Ramos (cell line): ENCODE results near the gene S100A4.
"Not testable (repeated sequence)": the region's sequence is repeated elsewhere in the genome, so short reads cannot be mapped to it uniquely, and the experiment has no call there.

Experiments
- in situ Hi-C: fragments of 300-500 bp; cut with MboI; formaldehyde crosslinking; loops from one replicate; pipeline ENCODE4 v1.14.3; 2022; ENCODE audit warnings: low sequenced_read_pairs; ENCODE audit not compliant: unreplicated experiment

The S100A4 gene

DNA sequence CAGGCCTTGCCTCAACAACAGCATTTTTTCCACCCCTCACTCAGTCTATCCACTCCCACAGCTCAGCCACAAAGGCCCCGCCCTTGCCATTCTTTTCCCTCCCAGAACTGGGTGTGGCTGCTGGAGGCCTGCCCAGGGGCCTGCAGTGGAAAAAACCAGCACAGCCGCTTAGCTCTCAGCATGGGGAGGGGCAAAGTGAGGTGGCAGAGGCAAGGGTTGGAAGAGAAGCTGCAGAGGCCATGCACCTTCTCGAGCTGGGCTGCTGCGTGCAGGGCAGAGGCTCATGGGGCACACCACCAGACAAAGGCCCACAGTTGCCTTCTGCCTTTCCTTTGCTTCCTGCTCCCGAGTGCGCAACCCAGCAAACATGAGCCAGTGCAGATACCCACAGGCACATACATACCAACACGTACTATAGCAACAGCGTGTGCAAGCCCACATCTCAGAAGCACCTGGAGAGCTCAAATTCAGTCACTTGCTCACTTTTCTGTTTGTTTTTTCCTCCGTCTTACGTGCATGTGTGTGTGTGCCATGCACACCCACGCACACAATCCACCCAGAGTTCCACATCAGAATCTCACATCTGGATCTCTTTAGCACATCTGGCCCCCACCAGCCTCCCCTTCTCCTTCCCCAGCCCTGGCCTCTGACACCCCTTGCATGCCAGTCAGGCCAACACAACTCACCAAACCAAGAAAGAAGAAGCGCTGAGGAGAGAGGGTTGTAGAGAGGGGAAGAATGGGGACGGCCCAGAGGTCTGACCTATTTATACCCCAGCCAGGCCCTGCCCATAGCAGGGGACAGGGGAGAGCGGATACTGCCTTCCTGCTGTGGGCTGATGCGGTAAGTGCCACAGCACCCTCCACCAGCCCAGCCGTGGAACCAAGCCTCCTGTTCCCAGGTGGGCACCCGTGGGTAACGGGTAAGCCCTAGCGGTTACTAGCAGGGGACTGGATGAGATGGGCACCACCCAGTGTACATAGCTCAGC is at the start of gene S100A4:
Gene S100A4 (minus strand): TSS at position 740 of the 989 bp plus-strand sequence. CDS start 1,012 bp downstream, outside the sequence.
- in situ Hi-C loops, result no loop called here

DNA sequence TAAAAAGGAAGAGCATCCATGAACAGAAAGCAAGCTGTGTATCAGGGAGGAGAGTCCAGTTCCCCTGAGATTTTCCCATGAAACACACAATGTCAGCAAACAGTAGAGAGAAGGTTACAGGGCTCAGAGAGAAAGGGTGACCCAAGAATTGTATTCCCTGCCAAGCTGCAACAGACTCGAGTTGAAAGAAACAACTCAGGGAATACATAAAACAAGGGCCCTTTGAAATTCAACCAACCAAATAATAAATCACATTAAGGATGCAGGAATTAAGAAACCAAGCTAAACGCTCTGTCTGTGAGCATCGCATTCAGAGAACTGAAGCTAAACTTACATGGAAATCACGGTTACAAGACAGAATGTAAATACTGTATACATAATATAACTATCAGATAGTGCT is 47.1 kb upstream of the S100A4 start:
- in situ Hi-C loops, result no loop called here

DNA sequence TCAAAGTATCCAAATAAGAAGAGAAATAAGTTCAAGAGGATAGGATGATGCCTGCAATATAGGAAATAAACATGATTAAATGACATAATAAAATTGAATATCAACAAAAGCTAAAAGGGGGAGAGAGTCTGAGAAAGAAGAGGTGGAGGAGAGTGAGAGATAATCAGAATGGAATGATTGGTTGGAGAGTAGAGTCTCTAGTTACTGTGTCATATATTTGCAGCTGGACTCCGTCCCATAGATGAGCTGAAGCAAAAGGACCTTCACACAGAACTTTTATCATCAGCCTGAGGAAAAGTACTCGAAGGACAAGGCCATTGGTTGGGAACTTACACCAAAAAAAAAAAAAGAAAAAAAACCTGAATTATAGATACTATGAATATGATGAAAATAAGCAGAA is 42.9 kb upstream of the S100A4 start:
- in situ Hi-C loops, result no loop called here

DNA sequence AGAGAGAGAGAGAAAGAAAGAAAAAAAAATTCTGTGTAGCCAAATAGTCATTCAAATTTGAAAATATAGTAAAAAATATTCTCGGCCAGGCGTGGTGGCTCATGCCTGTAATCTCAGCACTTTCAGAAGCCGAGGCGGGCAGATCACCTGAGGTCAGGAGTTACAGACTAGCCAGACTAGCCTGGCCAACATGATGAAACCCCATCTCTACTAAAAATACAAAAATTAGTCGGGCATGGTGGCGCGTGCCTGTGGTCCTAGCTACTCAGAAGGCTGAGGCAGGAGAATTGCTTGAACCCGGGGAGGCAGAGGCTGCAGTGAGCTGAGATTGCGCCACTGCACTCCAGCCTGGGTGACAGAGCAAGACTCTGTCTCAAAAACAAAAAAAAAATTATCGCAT is 42.4 kb upstream of the S100A4 start:
- in situ Hi-C loops, result not testable (repeated sequence)

GRCh38 chr1:153587314-153587713 is 41.7 kb upstream of the S100A4 start:
- in situ Hi-C loops, result no loop called here

DNA sequence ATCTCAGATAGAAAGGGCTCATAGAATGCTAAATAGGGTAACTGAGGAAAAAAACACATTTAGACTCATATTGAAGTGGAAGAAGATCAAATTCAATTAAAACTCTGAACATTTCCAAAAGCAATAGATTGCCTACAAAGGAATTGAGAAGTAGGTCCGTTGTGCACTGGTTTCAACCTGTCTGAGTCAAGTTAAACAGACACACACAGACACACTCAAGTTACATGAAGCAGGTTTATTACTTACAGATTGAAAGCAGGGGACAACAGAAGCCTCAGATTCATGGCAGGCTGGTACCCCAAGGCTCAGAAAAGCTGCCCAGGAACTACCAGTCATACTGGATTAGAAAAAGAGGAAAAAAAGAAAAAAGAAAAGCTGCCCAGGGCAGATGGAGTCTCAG is 40.7 kb upstream of the S100A4 start:
- in situ Hi-C loops, result no loop called here

- in situ Hi-C loops, result no loop called here
Measured at GRCh38 chr1:153585006-153585405, 39.4 kb upstream of the S100A4 start.

GRCh38 chr1:153583976-153584375 is 38.4 kb upstream of the S100A4 start:
- in situ Hi-C loops, result no loop called here

DNA sequence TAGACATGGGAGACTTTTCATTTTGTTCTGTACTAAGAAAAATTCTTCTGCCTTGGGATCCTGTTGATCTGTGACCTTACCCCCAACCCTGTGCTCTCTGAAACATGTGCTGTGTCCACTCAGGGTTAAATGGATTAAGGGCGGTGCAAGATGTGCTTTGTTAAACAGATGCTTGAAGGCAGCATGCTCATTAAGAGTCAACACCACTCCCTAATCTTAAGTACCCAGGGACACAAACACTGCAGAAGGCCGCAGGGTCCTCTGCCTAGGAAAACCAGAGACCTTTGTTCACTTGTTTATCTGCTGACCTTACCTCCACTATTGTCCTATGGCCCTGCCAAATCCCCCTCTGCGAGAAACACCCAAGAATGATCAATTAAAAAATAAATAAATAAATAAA is 37.9 kb upstream of the S100A4 start:
- in situ Hi-C loops, result not testable (repeated sequence)

GRCh38 chr1:153582836-153583235 is 37.2 kb upstream of the S100A4 start:
- in situ Hi-C loops, result not testable (repeated sequence)

- in situ Hi-C loops, result no loop called here
Measured at GRCh38 chr1:153578936-153579335, 33.3 kb upstream of the S100A4 start.

- in situ Hi-C loops, result no loop called here
Measured at GRCh38 chr1:153578490-153578889, 32.9 kb upstream of the S100A4 start.

GRCh38 chr1:153577624-153578051 is 32.0 kb upstream of the S100A4 start:
- in situ Hi-C loops, result no loop called here

- in situ Hi-C loops, result no loop called here
Measured at GRCh38 chr1:153577138-153577537, 31.5 kb upstream of the S100A4 start.

DNA sequence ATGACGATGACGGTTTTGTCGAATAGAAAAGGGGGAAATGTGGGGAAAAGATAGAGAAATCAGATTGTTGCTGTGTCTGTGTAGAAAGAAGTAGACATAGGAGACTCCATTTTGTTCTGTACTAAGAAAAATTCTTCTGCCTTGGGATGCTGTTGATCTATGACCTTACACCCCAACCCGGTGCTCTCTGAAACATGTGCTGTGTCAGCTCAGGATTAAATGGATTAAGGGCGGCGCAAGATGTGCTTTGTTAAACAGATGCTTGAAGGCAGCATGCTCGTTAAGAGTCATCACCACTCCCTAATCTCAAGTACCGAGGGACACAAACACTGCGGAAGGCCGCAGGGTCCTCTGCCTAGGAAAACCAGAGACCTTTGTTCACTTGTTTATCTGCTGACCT is 29.9 kb upstream of the S100A4 start:
- in situ Hi-C loops, result not testable (repeated sequence)

- in situ Hi-C loops, result not testable (repeated sequence)
Measured at GRCh38 chr1:153575081-153575491, 29.5 kb upstream of the S100A4 start.

DNA sequence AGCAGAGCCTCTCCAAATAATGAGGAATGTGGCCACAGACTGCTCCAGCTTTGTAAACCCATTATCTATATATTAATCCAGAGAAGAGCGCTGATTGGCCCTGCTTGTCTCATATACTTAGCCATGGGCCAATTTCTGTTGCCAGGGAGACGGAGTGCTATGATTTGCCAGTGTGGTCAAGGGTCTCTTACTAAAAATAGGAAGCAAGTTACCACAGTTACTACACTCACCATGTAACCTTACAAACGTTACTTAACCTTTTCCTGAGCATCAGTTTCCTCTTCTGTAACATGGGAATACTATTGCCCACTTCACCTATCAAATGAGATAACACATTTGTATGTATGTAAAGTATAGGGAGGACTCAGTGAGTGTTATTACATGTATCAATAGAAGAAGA is 27.7 kb upstream of the S100A4 start:
- in situ Hi-C loops, result no loop called here

- in situ Hi-C loops, result no loop called here
Measured at GRCh38 chr1:153572569-153573015, 27.0 kb upstream of the S100A4 start.

DNA sequence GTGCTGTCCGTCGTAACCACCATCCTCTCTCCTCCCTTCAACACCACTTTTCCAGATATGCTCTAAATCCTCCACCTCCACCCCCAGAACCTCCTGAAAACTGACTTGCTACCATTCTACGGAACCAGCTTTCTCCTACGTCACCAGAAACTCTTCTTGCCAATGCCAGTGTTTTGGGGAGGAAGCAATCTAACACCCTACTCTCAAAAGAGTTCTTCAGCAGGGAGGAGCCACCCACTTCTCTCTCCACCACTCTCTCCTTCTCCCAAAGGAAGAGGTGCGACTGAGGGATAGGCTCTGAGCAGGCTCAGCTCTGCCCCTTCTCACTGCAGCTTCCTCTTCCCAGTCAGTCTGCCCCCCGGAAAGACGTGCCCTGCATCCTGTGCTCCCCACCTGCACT is 26.1 kb upstream of the S100A4 start:
- in situ Hi-C loops, result no loop called here

DNA sequence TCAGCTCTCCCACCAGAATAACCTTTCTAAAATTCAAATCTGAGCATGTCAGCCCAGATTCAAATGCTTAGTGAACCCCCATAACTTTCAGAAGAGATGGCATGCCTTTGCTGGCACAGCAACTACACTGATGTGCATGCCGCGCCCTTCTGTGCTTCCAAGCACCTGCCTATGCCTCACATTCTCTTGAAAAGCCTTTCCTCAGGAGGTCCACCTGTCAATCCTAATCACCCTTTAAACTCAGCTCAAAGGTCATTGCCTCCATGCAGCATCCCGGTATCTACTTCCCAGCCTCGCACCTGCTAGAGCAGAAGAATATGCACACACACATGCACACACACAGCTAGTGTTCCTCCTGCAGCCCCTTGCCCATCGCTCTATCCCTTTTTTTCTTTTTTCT is 25.3 kb upstream of the S100A4 start:
- in situ Hi-C loops, result no loop called here

- in situ Hi-C loops, result no loop called here
Measured at GRCh38 chr1:153569465-153569864, 23.9 kb upstream of the S100A4 start.
